Stimulated activated CD8-positive, alpha-beta memory T cell treated with anti-CD3 and anti-CD28 coated beads, Interleukin-7, amount 100 ng/mL, for 48 hours (primary cell): Measurements from ENCODE around the gene RAD51B.

ENCODE experiments used
- DNase-seq, 2 donors: peaks; one replicate each; pipeline ENCODE4 v3.0.0-alpha.2; 2020; ENCODE audit warnings: low read depth in 1 of 2; ENCODE audit errors: extremely low read depth in 1 of 2

The RAD51B gene

DNA sequence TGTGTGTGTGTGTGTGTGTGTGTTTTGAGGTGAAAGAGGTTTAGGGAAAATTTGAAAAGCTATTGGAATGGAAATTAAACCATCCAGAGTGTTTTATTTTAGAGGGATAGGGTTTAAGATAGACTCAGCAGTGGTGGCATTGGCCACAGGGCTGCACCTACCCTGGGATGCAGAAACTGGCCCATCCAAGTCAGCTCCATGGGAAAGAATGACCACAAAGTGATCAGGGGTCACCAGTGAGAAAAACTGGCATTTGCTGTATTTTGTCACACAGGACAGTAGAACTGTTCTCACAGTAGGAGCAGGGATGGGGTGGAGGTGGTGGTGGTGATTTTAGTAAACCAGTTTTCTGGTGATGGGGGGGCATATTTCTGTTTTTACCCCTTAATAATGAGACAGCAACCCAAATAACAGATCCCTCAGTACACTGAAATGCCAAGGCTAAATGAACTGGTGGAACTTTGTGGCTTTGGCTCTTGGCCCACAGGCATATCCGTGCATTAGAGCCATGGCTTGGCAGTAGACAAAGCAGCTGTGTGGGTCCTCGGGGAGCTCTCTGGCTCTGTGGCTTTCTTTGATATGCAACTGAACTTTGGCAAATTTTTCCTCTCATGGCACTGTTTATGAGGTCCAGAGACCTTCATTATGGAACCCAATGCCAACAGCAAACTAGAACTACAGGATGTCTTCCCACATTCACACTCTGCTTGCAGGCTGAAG is 625.0 kb downstream of the RAD51B start:
- no peak for DNase-seq

DNA sequence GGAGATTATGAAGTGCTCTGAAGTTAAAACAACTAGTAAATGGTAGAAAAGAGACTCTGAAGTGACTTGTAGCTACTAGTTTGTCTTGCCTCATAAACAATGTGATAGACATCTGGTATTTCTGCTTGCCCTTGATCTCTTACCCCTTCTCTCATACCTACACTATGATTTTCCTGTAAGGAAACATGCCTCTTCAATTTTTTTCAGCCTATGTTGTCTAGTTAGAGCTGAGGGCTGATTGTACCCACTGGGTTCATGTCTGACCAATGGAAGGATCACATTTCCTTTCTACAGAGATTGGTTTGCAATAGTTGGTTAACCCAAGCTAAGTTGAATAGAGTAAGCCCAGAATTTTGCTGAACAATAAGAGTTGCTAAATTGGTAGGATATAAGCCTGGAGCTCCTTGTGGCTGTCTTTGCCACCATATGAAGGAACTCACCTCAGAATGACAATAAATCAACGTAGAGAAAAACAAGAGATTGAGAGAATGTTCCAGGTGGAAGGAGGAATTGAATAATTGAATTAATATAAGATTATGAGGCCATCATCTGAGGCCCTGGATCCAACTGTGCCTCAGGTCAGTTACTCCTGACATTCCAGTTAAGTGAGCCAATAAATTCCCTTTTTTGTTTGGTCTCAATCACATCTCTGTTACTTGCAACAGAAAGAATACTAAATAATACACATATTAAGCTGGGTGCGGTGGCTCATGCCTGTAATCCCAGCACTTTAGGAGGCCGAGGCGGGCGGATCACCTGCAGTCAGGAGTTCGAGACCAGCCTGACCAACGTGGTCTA is 626.9 kb downstream of the RAD51B start:
- DNase-seq: no peak

DNA sequence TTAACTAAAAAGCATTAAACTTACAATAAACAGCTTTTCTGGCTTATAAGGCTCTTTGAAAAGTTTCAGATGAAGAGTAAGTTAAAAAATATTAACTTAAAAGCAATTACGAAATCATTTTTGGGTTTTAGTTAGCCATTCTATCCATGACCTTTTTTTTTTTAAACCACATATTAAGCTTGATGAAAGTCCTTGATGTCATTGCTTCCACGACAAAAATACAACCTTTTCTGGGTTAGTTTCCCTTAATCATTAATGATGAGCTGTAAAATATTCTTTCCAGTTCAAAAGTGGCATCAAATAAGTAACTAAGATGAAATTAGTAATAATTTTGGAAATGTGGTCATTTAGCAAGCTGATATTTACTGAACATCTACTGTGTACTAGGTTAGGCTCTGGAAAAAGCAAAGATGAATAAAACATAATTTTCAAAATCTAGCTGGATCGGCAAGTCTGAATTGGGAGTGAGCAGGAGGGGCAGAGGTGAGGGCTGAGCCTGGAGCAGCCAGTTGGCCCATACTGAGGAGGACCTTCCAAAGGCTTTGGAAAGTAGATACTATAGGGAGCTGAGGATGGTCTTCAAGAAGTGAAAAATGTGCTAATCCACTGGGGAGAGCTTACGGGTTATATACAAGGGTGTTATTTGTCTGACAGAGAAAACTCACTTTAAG is 628.1 kb downstream of the RAD51B start:
- no peak for DNase-seq

DNA sequence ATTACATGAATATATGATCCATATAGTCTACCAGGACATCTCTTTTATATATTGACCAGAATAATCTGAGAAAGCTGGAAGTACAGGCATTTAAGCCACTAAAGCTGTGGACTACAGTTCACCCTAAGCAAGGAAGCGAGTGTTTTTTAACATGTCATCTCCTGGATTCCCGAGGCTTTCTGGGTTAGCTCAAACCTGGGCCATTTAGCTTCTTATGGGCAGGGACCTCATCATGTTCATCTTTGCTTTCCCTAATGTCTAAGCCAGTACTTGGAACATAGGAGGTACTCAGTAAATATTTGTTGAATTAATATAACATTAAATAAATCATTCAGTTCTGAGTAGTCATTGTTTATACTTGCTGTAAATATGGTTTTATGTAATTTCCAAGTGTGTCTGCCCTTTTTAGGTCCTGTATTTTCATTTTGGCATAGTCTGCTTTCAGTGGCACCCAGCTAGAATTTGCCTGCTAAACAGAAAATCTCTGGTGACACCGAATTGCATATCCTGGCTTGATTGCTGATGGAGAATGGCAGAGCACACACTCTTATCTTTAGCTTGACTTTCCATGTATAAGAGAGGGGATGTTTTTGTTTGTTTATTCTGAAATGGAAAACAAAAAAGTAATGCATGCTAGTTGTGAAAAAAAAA is 628.8 kb downstream of the RAD51B start:
- no peak for DNase-seq

- no peak for DNase-seq
Observed at GRCh38 chr14:68449561-68450181, 630.1 kb downstream of the RAD51B start.

- no peak for DNase-seq
Observed at GRCh38 chr14:68450391-68451120, 631.0 kb downstream of the RAD51B start.

- no peak for DNase-seq
Observed at GRCh38 chr14:68451696-68452373, 632.3 kb downstream of the RAD51B start.

DNA sequence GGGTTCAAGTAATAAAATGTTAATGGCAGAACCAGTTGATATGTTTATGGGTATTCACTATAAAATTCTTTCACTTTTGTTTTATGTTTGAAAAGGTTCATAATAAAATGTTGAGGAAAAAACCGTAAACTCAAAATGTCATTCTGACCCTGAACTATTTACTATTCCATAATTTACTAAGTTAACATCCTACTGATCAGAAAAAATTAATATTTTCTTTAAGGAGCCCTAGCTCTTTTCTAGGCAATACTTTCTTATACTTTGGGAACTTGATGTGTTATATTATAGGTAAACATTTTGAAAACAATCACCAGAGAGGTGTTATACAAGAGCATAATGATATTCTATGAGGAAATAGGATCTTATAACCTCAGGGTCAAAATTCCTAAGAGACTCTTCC is 638.7 kb downstream of the RAD51B start:
- no peak for DNase-seq

GRCh38 chr14:68458840-68459469 is 639.4 kb downstream of the RAD51B start:
- DNase-seq: no peak

DNA sequence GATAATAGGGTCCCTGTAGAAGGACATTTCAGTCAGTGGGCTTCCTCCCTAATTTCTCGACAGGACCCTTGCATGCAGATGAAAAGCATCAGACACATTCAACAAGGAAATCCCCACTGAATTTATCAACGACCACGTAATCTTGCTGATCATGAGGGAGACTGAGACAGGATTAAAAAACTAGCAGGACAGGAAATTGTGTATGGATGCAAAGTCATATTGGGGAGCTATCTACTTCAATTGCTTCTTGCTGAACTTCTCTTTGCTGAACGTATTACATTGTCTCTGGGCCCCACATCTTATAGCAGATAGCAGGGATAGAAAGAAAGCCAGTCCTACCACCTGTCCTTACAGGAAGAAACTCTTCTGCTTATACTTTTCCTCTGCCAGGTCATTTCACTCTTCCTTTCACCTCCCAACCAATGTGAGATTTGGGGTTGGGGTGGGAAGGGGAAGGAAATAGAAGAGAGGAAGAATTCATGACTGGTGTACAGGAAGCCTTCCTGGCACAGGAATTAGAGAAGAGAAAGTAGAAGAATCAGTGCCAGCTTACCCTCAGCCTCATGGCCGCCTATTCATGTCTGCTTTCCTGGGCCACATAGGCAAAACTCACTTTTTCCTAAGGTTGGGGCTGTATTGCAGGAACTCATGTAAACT is 640.0 kb downstream of the RAD51B start:
- no peak for DNase-seq

DNA sequence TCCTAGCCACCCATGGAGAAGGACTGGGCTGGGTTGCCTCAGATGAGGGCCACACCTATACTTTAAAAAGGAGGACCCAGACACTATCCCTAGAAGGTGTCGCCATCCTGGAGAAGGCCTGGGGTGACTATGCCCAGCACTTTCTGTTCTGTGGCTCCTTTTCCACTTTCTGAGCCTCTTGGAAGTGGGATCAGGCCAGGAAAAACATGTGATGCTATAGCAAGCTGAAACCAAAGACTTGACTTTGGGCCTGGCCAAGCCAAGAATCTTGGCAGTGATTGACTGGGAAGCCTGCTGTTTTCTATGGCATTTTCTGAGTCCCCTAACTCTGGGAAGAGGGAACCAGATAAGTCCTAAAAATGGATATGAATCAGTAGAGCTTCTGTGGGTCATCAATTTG is 641.0 kb downstream of the RAD51B start:
- no peak for DNase-seq

- DNase-seq: no peak
Observed at GRCh38 chr14:68461086-68461485, 641.5 kb downstream of the RAD51B start.

GRCh38 chr14:68462683-68463082 is 643.1 kb downstream of the RAD51B start:
- DNase-seq: no peak

GRCh38 chr14:68463299-68463698 is 643.7 kb downstream of the RAD51B start:
- DNase-seq: no peak

DNA sequence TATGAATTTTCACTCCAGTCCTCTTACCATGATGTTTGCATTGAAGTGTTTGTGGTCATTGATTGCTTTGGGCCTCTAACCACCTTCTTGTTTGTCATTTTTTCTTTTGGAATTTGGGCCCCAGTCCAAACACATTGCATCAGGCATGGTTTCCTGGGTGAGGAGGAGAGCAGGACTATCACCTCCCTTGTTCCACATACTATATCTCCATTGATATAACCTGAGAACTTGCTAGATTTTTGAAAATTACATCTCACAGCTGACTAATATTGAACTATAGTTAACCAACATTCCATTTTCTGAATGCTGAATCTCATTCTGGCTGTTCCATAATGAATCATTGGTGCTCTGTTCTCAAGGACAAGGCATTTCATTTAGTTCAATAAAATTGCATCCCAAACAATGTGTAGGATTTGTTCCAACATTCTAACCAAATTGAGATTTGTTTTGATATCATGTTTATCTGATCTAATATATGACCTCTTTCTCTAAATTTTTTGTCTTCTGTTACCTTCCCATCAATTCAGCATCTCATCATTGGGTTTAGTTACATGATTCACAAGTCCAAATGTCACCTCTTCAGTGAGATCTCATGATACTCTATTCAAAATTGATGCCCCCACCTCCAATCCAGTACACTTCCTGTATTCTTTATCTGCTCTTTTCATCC is 644.3 kb downstream of the RAD51B start:
- DNase-seq: no peak

DNA sequence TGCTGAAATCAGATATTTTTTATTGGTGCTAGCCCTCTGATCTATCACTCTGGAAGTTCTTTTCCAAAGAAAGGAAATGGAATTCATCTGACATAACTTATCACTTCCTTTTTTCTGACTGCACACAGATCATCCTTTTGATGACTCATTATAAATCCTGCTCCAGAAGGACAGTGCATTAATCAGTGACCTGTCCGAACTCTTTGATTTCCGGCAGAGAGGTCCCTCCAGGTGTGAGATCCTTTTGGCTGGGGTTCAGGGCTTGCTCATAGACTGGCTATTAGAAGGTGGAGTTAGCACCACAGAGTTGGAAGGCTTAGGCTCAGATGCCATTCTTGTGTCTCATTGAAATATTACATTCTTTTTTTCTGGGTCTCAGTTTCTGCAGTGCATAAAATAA is 645.1 kb downstream of the RAD51B start:
- no peak for DNase-seq

GRCh38 chr14:68466491-68466977 is 647.0 kb downstream of the RAD51B start:
- DNase-seq: no peak

DNA sequence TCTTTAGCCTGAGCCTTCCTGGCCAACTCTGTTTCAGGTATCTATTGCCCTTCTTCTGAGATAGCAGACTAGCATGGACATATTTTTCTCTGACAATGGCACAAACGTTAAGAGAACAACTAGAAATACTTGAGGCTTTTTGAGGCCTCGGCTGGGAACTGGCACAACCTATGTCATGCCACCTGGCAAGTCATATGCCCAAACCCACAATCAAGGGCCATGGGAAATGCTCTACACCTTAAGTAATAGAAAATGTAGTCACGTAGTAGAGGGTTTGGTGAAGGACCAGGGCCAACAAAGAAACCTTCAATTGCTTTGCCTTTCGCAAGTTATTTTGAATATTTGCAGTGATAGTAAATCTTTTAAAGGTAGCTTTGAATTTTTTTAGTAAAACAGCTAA is 647.8 kb downstream of the RAD51B start:
- DNase-seq: no peak
